Measurements from ENCODE around the gene OR56A5.

DNA sequence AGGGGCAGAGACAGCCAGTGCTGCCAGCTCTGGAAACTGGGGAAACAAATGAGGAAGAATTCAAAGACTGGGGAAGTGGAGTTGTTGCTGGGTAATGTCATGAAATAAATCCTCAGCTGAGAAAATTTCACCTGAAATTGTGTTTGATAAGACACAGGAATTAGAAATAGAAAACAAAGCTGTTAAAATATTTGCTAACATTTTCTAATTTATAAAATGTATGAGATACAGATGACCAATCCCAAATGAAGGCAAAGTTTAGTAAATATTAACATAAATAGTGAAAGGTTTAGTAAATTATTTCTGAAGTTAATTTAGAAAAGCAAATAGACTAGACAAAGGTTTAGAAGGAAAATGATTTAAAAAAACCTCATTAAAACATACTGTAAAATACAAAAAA is at the start of gene OR56A5:
- TF ChIP-seq POLR2A (IDR thresholded peaks at IDR 0.05) = no peak
- no peak for TF ChIP-seq CTCF (IDR thresholded peaks at IDR 0.05)
